Activated CD4-positive, alpha-beta memory T cell treated with anti-CD3 and anti-CD28 coated beads, Interleukin-2, amount 10 ng/mL, durations not matched to agents 7 days and 5 days (primary cell): ENCODE data around the gene TGFBR2. TPM values are rescaled to one million over a fixed set of nuclear protein-coding genes. Genes with fewer than 3 reads are reported as not detected.

Experiments used
- CTCF ChIA-PET: fragments of 350-600 bp; sonication (Branson Sonifier 250); formaldehyde crosslinking; loops from one replicate; lab custom pipeline; 2021; ENCODE audit warnings: antibody characterized with exemption, inconsistent platforms; lab: Charles Lee
- POLR2A ChIA-PET: fragments of 350-600 bp; sonication (Branson Sonifier 250); formaldehyde crosslinking; loops from one replicate; lab custom pipeline; 2021; ENCODE audit warnings: antibody characterized with exemption; lab: Charles Lee
- DNase-seq: peaks from one replicate; pipeline ENCODE4 v3.0.0-alpha.2; 2020
- H3K27ac Mint-ChIP-seq: one replicate; pipeline ENCODE4 v1.8.0; 2021; ENCODE audit warnings: mild to moderate bottlenecking, mixed read lengths
- H3K27me3 Mint-ChIP-seq: one replicate; pipeline ENCODE4 v1.8.0; 2021; ENCODE audit warnings: mixed read lengths
- H3K36me3 Mint-ChIP-seq: one replicate; pipeline ENCODE4 v1.8.0; 2021; ENCODE audit warnings: low read depth, mixed read lengths
- H3K4me1 Mint-ChIP-seq: one replicate; pipeline ENCODE4 v1.8.0; 2021; ENCODE audit warnings: mixed read lengths
- H3K4me3 Mint-ChIP-seq: one replicate; pipeline ENCODE4 v1.8.0; 2021; ENCODE audit warnings: mild to moderate bottlenecking, mixed read lengths
- H3K9me3 Mint-ChIP-seq: one replicate; pipeline ENCODE4 v1.8.0; 2021; ENCODE audit warnings: mixed read lengths
- total RNA-seq, 2 experiments: library from RNA; stranded (reverse); gene quantifications; one replicate each; pipeline ENCODE4 v1.2.3, GENCODE V29; 2021

TGFBR2 gene
- total RNA-seq, 2 experiments from 2014 or later, result 60.1 to 60.8 TPM

DNA sequence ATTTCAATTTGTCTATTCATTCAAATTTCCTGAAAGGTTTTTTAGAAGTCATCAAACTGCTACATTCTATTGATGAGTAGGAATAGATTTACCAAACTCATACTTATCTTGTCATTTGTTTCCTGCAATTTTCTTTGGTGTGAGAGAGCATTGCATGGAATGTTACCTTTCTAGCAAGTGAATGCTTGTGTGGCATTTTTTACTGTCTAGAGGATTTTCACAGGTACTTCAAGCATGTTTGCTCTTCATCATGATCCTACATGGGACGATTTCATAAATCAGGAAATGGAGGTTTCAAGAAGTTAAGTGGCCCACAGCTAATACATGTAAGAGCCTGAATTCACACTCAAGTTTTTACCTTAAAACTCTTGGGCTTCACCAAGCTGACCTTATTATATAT, 26.1 kb downstream of the TGFBR2 start:
- no peaks in the 10 kb centered on the region for H3K9me3 Mint-ChIP-seq
- DNase-seq, result no peak
- ChIA-PET CTCF (interaction anchor here (1.2 to 2.2 kb wide), 3 partner anchors 9 to 26 kb away, joined by 3 to 9 read pairs (median 4); partner anchors contain the start of gene TGFBR2), POLR2A (interaction anchor here (1.0 to 20.8 kb wide), 5 partner anchors 10 to 900 kb away, joined by 3 to 671 read pairs (median 57); partner anchors contain the start of gene TGFBR2)
- H3K27me3 Mint-ChIP-seq, result no peaks in the 10 kb centered on the region
- H3K4me3 Mint-ChIP-seq, result no peak overlapping the region
- peaks cover 96% of the 10 kb centered on the region for H3K4me1 Mint-ChIP-seq
- H3K36me3 Mint-ChIP-seq, result peaks cover 70% of the 10 kb centered on the region
- peak overlapping the region; percentile 97 for H3K27ac Mint-ChIP-seq

DNA sequence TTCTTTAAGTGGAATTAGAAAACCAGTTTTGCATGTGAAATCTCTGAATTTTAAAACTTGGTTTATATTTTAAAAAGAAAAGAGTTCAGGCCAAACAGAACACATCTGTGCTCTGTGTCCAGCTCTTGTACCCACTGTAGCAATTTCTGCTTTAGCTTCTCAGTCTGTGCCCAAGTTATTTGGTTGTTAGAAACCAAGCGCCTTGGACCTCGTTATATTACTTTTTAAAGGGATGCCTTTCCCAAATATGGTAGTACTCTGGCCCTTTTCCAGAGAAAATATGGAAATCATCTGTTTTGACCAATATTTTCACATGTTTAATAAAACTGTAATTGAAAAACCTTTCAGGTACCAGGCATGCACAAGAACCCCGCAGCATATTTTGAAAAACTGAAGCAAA, 27.3 kb downstream of the TGFBR2 start:
- H3K27me3 Mint-ChIP-seq, result no peaks in the 10 kb centered on the region
- peaks cover 96% of the 10 kb centered on the region for H3K4me1 Mint-ChIP-seq
- POLR2A ChIA-PET, result interaction anchor here (6.5 to 20.8 kb wide), 3 partner anchors 9 to 20 kb away, joined by 57 to 671 read pairs (median 303); partner anchors contain the start of gene TGFBR2
- CTCF ChIA-PET, result interaction anchor here (2.1 kb wide), 1 partner anchor 59 kb away, joined by 5 read pairs; no protein-coding TSS in a partner anchor
- H3K36me3 Mint-ChIP-seq, result peaks cover 72% of the 10 kb centered on the region
- no peak overlapping the region for H3K4me3 Mint-ChIP-seq
- no peak overlapping the region for H3K27ac Mint-ChIP-seq
- DNase-seq, result no peak
- H3K9me3 Mint-ChIP-seq, result no peaks in the 10 kb centered on the region

DNA sequence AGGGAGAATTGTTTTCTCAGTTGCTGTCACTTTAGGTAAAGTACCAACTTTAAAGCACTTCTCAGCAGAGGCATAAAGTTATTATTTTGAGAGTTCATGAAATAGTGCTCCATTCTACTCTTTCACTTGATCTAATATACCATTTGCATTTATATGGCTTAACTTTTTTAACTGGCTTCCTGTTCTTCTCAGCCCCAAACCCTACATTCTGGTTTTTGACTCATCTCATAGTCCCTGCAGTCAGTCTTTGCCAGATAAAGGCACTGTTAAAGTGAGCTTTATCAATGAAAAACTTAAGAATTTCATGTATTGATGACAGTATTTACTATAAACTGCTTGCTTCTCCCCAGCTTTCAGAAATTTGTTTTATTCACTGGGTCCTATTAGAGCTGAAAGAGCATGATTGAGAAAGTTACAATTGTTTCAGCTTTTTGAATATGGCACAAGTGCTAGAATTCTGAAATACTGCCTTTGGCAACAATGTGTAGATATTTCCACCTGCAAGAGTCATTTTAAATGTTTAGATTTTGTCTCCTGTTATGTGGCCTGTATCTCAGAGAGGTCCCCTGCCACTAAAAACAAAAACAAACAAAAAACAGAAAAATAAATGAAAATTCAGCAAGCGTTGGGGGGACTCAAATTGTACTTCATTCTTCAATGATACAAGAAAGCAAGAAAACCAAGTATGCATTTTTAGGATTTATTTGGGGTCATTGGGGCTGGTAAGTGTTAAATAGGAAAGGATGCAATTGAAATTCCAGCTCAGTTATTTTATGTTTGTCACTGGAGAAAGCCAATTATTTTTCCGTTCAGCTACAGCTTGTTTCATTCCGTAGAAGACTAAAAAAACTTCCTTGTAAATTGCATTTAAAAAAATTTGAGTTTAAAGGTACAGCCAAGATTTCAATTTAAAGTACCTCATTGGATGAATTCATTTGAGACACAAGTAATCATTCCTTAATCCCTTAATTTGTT, 28.6 kb downstream of the TGFBR2 start:
- H3K4me1 Mint-ChIP-seq, result peaks cover 96% of the 10 kb centered on the region
- ChIA-PET CTCF (interaction anchor here (0.8 to 2.1 kb wide), 6 partner anchors 15 to 58 kb away, joined by 3 to 5 read pairs (median 4); no protein-coding TSS in a partner anchor), POLR2A (interaction anchor here (0.9 to 20.8 kb wide), 8 partner anchors 8 to 55 kb away, joined by 3 to 671 read pairs (median 4); partner anchors contain the start of gene TGFBR2)
- peak overlapping the region; percentile 75 for H3K27ac Mint-ChIP-seq
- H3K4me3 Mint-ChIP-seq, result peak overlapping the region; percentile 16
- peaks cover 67% of the 10 kb centered on the region for H3K36me3 Mint-ChIP-seq
- H3K27me3 Mint-ChIP-seq, result no peaks in the 10 kb centered on the region
- H3K9me3 Mint-ChIP-seq, result no peaks in the 10 kb centered on the region
- DNase-seq, result no peak

DNA sequence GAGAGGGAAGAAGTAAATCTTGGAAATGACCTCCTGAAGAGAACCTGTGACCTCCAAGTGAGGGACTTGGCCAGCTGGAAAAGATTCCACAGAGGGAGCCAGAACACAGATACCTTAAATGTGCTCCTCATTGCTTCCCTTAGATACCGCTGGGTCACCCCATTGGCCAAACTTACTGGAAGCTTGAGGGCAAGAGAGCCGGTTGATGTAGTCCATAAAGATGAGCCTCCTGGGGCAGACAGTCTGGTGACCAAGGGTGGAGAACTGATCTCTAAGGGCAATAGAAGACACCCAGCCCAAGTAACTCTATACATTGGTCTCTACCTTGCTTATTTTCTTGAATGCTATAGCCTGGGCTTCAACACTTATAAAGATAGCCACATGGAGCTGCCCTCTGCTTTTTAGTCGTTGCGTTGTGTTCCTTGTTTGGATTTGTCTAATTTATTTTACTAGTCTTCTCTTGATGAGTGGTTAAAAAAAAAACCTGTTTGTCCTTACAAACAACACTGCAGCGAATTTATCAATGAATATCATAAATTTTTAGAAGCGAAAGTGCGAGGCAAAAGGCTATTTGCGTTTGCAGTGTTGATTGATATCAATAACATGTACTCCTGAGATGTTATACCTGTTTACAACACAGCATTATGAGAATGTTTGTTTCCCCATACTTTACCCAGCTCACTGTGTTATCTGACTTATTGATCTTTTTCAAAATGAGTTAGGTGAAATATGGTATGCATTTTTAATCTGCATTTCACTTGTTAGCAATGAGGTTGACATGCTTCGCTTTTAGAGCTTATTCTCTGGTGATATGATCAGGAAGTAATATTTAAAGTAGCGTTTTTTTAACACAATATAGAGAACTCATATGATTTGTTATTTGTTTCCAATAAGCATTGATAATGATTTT, 31.2 kb downstream of the TGFBR2 start:
- Mint-ChIP-seq H3K36me3 (peaks cover 65% of the 10 kb centered on the region), H3K27me3 (no peaks in the 10 kb centered on the region), H3K4me3 (peak overlapping the region; percentile 62), H3K4me1 (peaks cover 97% of the 10 kb centered on the region), H3K27ac (peak overlapping the region; percentile 83), H3K9me3 (no peaks in the 10 kb centered on the region)
- ChIA-PET POLR2A (interaction anchor here (1.0 to 20.8 kb wide), 6 partner anchors 8 to 33 kb away, joined by 3 to 671 read pairs (median 14); partner anchors contain the start of gene TGFBR2), CTCF (interaction anchor here (0.7 to 1.7 kb wide), 4 partner anchors 9 to 22 kb away, joined by 3 to 6 read pairs (median 4); no protein-coding TSS in a partner anchor)
- no peak for DNase-seq

DNA sequence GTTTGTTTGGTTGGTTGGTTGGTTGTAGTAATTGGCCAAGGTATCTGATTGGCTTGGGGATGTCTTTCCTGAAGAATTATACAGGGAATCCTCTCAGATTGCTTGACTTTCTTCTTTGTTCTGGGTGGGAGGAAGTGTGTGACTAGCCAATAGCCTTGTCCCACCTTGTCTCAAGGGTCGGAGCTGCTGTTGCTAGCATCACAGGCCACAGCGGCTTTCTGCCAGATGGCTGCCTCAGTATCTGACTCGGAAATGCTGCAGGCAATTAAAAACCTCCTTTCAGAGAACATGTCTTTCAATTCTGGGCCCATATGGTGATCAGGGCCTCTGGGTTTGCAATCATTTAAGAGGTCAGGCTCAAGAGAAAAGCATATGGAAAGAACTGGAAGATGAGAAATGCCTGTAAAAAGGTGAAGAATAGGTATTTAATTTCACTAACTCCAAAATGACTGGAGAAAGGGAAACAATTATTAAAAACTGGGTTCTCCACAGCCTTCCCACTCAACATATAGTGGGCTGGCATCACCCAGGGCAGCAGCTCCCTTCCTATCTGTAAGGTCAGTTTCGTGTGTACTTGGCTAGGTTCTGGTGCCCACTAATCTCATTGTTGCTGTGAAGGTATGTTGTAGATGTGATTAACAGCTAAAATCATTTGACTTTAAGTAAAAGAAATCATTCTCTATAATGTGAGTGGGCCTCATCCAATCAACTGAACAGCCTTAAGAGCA, 32.4 kb downstream of the TGFBR2 start:
- DNase-seq, result no peak
- Mint-ChIP-seq H3K36me3 (peaks cover 59% of the 10 kb centered on the region), H3K27me3 (no peaks in the 10 kb centered on the region), H3K4me3 (no peak overlapping the region), H3K4me1 (peaks cover 99% of the 10 kb centered on the region), H3K27ac (peak overlapping the region; percentile 83), H3K9me3 (no peaks in the 10 kb centered on the region)
- CTCF ChIA-PET, result interaction anchor here (1.7 to 2.0 kb wide), 3 partner anchors 10 to 23 kb away, joined by 5 to 7 read pairs (median 6); no protein-coding TSS in a partner anchor
- POLR2A ChIA-PET, result interaction anchor here (1.2 to 20.8 kb wide), 7 partner anchors 8 to 36 kb away, joined by 3 to 671 read pairs (median 13); partner anchors contain the start of gene TGFBR2

DNA sequence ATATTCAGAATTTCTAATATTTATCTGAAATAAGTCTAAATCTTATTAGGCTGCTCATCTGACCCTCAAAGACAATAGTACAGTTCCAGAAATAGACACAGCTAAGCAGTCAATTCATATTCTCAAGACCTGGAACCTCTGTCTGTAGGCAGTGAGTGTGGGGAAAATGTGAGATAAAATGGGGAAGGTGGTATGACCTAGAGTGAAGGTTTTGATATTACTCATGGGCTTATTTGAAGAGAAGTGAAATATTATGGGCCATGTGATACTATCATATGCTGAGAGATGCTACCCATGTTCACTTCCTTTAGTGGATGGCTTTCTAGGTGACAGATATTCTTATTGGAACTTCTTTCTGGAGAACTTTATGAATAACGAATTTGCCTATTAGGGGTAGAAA, 33.5 kb downstream of the TGFBR2 start:
- H3K4me1 Mint-ChIP-seq, result peaks cover 99% of the 10 kb centered on the region
- no peak overlapping the region for H3K4me3 Mint-ChIP-seq
- DNase-seq, result no peak
- H3K9me3 Mint-ChIP-seq, result no peaks in the 10 kb centered on the region
- H3K27me3 Mint-ChIP-seq, result no peaks in the 10 kb centered on the region
- peak overlapping the region; percentile 83 for H3K27ac Mint-ChIP-seq
- ChIA-PET CTCF (interaction anchor here (0.5 to 2.0 kb wide), 3 partner anchors 9 to 24 kb away, joined by 3 to 7 read pairs (median 5); no protein-coding TSS in a partner anchor), POLR2A (interaction anchor here (1.6 to 20.8 kb wide), 5 partner anchors 9 to 24 kb away, joined by 5 to 671 read pairs (median 16); partner anchors contain the start of gene TGFBR2)
- H3K36me3 Mint-ChIP-seq, result peaks cover 54% of the 10 kb centered on the region

DNA sequence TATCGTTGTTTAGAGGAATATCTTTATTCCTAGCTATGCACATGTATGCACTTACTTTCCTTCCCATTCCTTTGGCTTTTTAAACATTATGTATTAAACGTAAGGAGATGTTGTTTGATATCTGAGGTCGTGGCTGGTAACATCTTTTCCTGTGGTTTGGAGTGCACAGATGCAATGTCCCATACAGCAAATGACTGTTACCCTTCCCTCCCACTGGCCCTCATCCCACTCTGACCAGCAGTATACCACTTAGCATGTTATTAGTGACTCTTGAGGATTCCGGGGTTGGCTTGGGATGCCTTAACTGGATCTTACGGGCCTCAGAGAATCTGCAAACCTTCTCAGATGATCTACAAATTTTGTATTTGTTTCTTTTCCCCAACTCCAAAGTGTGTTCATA, 34.5 kb downstream of the TGFBR2 start:
- no peak for DNase-seq
- ChIA-PET POLR2A (interaction anchor here (2.2 to 20.8 kb wide), 4 partner anchors 12 to 25 kb away, joined by 7 to 671 read pairs (median 160); partner anchors contain the start of gene TGFBR2), CTCF (interaction anchor here (1.2 to 2.0 kb wide), 2 partner anchors 12 to 35 kb away, joined by 3 to 7 read pairs; partner anchors contain the start of gene TGFBR2)
- Mint-ChIP-seq H3K4me1 (peaks cover 99% of the 10 kb centered on the region), H3K36me3 (peaks cover 54% of the 10 kb centered on the region), H3K4me3 (no peak overlapping the region), H3K9me3 (no peaks in the 10 kb centered on the region), H3K27ac (peak overlapping the region; percentile 99), H3K27me3 (no peaks in the 10 kb centered on the region)

DNA sequence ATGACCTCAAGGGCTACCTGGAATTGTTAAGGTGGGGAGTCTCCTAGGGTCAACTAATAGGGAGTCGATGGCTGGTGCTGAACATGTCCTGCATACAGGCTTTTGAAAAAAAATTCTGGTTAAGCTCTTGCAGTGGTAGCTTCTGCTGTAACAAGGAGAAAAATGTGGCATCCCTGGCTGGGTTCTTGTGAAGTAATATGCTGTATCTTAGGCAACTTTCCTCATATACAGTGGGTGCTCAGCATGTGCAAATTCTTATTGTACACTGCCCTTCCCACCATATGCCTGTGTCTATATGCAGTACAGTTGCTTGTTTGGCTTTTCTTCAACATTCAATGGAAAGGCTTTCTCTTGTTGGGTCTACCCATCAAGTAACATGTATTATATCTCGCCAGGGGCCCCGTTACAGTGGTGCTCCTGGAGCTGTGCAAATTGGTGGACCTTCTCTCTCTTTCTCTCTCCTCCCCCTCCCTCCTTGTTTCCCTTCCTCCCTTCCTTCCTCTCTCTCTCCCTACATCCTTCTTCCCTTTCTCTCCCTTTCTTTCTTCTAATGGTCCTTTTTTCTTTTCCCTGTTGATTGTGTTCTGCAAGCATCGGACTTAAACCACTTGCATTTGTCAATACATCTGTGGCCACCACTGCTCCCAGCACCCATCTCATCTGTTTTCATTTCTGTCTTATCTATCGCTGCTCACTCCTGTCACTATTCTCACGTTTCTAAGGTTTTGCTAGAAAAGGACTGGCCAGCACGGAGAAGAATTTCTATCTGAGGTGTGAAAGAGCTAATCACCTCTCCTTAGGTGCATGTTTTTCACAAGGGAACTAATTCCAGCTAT, 35.2 kb downstream of the TGFBR2 start:
- H3K4me1 Mint-ChIP-seq, result peaks cover 99% of the 10 kb centered on the region
- peaks cover 56% of the 10 kb centered on the region for H3K36me3 Mint-ChIP-seq
- H3K27me3 Mint-ChIP-seq, result no peaks in the 10 kb centered on the region
- H3K9me3 Mint-ChIP-seq, result no peaks in the 10 kb centered on the region
- no peak for DNase-seq
- peak overlapping the region; percentile 99 for H3K27ac Mint-ChIP-seq
- H3K4me3 Mint-ChIP-seq, result peak overlapping the region; percentile 64
- ChIA-PET CTCF (interaction anchor here (1.0 to 2.7 kb wide), 4 partner anchors 12 to 36 kb away, joined by 3 to 9 read pairs (median 6); partner anchors contain the start of gene TGFBR2), POLR2A (interaction anchor here (0.7 to 20.8 kb wide), 9 partner anchors 8 to 891 kb away, joined by 3 to 671 read pairs (median 7); partner anchors contain the start of genes STT3B and TGFBR2)

DNA sequence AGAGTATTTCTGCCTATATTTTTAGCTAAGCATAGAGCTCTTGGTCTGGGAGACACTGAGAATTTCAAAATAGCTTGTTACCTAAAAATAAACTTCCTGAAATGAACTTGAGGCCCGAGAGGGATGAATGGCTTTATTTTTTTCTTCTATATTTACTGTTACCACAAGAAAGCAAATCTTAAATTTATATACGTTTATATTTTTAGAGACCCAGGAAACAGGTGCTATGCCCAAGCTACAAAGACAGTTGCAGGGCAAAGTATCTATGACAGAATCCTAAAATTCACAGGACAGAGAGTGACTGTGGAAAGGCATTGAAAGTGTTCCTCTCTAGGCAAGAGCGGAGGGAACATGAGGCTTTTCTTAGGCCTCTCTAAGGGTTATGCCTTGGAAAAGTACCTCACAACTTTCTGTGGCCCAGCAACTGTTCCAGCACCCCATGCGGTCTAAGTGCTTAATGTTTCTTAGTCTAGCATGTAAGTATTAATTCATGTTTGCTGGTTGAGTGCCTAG, 36.5 kb downstream of the TGFBR2 start:
- peak overlapping the region; percentile 15 for H3K4me3 Mint-ChIP-seq
- H3K4me1 Mint-ChIP-seq, result peaks cover 96% of the 10 kb centered on the region
- POLR2A ChIA-PET, result interaction anchor here (1.1 to 20.8 kb wide), 7 partner anchors 9 to 890 kb away, joined by 3 to 671 read pairs (median 13); partner anchors contain the start of genes STT3B and TGFBR2
- H3K27ac Mint-ChIP-seq, result peak overlapping the region; percentile 99
- no peaks in the 10 kb centered on the region for H3K27me3 Mint-ChIP-seq
- CTCF ChIA-PET, result interaction anchor here (0.7 to 2.7 kb wide), 7 partner anchors 13 to 36 kb away, joined by 3 to 11 read pairs (median 7); no protein-coding TSS in a partner anchor
- H3K9me3 Mint-ChIP-seq, result no peaks in the 10 kb centered on the region
- DNase-seq, result no peak
- H3K36me3 Mint-ChIP-seq, result peaks cover 53% of the 10 kb centered on the region
